GM18907 (cell line): Measurements from ENCODE around the gene SH3BP4.

ENCODE experiments used
- ATAC-seq: cut with Tn5 transposase; IDR thresholded peaks from one replicate; pipeline ENCODE4 v1.9.1; 2021; ENCODE audit warnings: mild to moderate bottlenecking, moderate library complexity; ENCODE audit not compliant: unreplicated experiment

Gene SH3BP4

DNA sequence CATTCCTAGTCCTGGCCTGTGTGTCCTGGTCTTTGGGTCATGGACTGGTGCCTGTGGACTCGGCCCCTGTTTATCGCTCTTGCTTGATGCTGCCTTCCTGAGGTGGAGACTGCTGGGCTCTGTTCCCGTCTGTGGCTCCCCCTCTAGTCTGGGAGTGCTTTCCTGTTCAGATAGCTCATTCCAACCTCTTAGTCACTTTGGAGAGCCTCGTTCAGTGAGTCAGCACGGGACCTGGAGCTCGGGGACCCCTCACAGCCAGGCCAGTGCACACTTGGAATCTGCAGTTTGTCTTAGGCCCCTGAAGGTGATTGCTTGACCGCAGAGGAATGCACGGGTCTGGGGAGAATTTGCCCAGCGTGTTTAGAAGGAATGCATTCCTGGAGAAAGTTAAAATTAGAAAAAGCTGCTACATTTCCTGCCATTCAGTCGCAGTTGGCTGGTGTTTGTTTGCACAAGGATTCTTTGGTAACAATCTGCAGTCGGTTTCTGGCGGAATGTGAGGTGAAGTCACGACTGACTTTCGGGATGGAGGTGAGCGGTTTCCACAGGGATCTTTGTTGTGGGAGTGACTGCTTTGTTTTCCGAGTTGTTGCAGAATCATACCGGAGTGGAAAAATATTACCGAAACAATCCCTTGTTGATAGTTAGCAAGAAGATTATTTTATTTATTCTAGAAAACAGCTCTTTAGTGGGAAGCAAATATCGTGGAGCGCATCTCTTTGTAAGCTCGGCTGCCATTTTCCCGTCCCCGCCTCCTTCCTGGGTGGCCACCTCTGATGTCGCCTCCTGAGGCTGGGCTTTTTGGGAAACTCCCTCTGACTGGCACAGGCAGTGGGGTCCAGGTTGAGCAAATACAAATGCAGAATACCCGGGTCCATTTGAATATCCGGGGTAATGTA is 29.6 kb downstream of the SH3BP4 start:
- ATAC-seq = no peak

DNA sequence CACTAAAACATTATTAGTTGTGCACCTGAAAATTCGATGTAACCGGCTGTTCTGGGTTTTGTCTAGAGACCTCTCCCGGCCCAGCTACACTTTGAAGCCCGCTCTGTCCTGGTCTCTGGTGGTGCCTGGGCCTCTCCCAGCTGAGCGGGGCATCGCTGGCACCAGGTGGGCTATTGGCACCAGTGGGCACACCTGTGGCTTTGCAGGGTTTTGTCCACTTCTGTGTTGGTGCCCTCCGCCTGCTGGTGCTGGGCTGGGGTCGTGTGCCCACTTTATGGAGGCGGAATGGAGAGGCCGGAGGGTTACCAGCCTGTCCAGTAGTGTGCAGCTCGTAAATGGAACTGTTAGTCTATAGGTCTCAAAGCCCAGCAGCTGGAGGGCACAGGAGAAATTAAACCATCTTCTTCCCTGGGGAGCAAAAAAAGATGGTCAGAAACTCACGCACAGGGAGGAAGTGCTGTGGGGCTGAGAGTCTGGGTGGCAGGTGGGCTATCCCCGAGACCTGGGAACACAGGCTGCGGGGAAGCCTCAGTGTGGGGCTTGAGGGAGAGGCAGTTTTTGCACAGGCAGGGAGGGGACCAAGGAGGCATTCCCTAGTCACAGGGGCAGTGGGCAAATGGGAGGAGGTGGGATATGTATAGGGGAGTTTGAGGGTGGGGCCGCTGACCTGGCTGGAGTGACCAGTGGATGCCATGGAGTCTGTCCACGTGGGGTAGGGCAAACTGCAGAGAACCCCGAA is 30.4 kb downstream of the SH3BP4 start:
- no peak for ATAC-seq

DNA sequence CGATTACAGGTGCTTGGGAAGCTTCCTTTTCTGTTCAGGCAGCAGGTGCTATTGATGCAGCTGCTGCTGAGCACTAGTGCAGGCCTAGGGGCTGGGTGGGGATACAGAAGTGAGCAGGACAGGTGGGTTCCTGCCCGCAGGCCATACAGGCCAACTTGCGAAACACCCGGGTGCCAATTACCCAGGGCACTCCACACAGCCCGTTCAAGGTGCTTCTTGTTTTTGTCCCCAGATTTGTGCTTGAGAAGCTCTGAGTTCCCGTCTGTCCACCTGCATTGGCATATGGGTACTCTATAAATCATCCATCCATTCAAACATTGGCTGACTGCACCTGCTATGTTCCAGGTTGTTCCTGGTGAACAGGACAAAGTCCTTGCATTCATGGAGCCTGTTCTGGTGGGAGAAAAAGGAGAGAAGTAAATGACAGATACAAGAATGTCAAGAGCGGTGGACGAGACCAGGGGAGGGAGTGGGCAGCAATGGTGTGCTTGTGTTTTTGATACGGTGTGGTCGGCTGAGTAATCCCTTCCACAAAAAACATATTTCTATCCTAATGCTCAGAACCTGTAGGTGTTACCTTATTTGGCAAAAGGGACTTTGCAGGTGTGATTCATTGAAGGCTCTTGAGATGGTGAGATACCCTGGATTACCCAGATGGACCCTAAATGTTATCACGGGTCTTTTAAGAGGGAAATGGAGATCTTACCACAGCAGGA is 31.4 kb downstream of the SH3BP4 start:
- no peak for ATAC-seq

DNA sequence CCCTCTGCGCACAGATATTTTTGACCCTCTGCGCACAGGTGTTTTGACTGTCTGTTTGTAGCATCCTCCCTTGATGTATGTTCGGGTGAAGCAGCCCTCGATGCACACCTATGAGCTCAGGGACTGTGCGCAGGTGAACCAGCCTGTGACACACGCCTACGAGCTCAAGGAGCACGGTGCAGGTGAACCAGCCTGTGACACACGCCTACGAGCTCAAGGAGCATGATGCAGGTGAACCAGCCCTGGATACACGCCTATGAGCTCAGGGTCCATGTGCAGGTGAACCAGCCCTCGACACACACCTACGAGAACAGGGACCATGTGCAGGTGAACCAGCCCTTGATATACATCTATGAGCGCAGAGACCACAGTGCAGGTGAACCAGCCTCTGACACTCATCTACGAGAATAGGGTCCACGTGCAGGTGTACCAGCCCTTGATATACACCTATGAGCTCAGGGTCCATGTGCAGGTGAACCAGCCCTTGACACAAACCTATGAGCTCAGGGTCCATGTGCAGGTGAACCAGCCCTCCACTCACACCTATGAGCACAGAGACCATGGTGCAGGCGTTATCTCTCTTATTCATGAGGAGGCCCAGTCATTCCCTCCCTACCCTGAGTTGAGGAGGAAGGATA is 33.9 kb downstream of the SH3BP4 start:
- no peak for ATAC-seq

DNA sequence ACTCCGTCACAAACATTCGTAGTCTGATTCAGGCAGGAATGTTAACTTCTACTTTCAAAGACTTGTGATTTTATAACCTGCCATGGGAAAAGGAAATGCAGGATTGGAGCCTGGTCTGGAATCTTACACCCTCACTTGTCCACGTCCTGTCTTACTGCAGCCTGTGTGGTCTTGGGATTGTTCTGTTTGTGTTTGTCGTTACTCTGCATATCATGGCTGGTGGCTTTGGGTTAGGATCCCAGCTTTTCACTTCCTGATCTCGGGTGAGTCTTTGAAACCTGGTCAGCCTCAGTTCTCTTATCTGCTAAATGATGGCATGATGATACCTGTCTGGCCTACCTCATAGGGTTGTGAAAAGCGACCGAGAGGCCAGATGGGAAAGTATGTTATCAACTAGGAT is 34.6 kb downstream of the SH3BP4 start:
- ATAC-seq = no peak

DNA sequence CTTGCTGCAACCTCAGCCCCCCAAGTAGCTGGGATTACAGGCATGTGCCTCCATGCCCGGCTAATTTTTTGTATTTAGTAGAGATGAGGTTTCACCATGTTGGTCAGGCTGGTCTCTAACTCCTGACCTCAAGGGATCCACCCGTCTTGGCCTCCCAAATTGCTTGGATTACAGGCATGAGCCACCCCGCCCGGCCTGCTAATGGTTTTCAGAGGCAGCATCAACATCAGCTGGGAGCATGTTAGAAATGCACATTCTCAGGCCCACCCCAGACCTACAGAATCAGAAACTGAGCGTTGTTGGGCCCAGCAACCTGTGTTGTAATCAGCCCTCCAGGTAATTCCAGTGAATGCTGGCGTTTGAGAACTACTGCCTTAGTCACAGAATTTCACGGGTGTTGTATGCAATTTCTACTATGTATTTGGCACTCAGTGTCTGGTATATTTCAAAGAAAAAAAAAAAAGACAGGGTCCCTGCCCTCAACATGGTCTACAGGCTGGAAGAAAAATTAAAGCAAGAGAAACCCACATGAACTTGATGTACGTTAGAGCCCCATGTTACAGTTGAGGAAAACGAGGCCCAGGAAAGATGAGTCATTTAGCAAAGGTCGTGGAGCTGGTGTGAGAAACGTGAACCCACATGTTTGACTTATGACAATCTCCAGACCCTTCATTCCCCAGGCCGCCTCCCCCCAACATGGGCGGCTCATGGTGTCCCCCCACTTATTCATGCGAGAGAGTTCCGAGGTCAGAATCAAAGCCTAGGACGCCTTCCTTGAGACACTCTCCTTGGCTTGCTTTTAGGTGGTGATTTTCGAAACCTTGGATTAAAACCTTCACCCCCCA is 35.3 kb downstream of the SH3BP4 start:
- ATAC-seq = no peak

DNA sequence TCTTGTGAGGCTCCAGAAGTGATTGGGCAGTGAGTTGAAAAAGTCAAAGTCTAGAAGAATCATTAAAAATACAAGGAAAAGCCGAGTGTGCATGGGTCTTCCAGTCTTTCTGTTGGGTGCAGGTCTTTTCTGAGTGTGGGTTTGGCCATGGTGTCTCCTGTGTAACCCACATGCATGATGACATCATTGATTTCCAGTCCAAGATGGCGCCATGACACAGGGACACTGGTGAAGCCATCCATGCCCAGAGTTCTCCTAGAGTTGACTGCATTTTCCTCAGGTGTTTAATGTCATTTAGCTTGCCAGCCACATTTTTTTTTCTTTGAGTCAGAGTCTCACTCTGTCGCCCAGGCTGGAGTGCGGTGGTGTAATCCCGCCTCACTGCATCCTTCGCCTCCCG is 35.9 kb downstream of the SH3BP4 start:
- ATAC-seq = no peak

DNA sequence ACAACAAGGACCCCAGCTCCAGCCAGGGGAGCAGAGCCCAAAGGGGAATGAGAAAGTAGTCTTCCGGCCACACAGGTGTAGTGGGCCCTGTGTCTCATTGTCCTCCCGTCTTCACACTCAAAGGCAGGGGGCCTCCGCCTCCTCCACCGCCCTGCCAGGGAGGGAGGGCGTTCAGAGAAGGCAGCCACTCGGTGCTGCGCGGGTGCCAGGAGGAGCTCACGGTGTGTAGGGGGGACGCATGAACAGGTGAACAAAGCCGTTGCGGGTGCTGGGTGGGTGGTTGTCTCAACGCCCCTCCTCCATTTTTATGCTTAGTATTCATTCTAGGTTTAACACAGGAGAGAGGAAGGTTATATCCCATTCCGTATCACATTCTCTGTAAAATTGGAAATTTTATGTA is 36.7 kb downstream of the SH3BP4 start:
- no peak for ATAC-seq

DNA sequence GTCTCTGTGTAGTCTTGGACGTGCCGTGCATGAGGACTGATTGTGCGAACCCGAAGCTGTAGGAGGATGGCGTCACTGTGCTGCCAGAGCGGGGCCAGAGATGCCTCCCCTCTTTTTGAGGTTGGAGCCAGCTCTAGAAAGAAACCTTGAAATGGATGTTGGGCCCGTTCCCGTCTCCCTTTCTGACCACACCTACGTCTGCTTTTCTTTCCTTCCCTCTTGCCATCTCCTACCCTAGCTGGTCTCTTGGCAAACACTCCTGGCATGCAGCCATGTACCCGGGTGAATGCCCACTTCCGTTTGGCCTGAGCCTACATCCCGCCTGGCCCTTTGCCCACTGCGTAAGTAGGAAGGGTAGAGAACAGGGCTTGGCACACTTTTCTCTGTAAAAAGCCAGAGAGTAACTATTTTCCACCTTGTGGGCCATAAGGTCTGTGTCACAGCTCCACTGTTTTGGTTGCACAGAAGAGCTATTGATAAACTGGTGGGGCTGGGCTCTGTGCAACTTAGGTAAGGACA is 37.4 kb downstream of the SH3BP4 start:
- no peak for ATAC-seq

DNA sequence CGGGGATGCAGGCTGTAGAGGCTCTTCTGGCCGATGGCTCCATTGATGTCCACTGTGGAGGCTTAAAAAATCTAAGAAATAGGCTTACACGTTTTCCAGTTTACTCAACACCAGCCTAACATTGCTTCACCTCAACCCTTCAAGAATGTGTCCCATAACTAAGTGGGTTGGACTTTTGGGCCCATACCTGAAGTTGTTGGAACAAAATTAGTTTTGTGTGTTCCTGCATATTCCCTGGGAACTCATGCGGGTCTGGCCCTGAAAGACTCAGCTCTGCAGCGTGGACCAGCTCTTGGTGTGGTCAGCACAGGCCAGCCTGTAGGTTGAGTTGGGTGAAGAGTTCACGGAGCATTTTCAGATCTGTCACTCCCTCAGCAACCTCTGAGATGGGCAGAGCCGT is 38.5 kb downstream of the SH3BP4 start:
- no peak for ATAC-seq

DNA sequence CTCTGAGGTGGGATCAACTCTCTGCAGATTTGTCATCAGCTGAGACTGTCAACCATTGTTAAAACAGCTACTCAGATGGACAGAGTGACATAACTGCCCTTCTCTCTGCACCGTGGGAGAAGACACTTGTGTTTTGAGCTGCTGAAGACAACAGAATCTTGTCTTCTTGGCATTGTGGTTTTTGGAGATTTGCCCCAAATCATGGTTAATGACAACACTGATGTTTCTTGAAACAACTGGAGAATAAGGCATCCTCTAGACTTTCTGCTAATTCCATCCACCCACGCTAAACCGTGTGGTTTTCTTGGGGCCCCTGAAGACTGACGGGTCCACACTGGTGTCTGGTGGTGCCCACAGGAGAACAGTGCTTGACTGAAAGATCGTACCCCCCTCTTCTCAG is 39.5 kb downstream of the SH3BP4 start:
- no peak for ATAC-seq

DNA sequence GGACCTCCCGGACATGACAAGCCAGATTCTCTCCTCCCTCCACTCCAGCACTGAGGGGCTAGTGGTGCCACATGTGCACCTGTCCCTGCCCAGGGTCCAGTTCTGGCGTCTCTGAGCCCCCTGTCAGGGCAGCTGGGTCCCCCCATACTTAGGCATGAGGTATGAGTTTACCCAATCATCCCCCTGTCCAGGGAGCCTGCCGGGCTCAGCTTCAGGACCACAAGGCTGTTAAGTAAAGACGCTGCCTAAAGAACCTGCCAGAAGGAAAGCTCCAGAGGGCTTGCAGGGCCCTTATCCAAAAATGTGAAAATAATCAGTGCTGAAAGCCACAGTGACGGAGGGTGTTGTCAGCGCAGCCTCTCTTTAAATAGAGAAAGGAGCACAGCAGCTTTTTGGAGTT is 40.0 kb downstream of the SH3BP4 start:
- no peak for ATAC-seq

DNA sequence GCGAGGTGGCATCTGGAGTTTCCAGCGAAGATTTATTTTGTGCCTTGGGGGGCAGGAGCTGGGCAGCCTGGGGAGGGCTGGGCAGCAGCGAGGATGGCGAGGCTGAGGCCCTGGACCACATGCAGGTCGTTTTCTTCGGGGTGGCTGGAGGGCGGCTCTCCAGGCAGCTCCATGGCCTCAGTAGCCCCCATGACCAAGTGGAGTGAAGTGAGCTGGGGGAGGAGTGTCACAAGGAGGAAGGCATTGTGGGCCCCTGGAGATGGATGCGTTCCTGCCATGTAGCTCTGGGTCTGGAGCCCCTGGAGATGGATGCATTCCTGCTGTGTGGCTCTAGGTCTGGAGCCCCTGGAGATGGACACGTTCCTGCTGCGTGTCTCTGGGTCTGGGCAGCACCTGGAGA is 40.4 kb downstream of the SH3BP4 start:
- no peak for ATAC-seq

DNA sequence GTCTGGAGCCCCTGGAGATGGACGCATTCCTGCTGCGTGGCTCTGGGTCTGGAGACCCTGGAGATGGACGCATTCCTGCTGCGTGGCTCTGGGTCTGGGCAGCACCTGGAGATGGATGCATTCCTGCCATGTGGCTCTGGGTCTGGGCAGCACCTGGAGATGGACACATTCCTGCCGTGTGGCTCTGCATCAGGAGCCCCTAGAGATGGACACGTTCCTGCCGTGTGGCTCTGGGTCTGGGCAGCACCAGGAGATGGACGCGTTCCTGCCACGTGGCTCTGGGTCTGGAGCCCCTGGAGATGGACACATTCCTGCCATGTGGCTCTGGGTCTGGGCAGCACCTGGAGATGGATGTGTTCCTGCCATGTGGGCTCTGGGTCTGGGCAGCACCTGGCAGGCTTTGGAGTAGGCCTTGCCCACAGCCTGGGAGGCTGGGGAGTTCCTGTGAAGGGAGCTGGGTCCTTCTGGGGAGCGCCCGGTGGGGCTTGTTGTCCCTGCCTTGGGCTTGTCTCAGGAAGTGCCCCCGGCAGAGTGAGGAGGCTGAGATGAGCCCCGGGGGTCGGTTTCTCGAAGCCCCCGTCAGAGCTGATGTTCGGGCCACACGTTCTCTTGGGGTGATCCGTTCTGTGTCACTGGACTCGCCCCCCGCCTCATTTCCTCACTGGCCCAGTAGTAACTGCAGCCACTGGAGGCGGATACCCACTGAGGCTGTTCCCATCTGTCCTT is 41.0 kb downstream of the SH3BP4 start:
- ATAC-seq = no peak

DNA sequence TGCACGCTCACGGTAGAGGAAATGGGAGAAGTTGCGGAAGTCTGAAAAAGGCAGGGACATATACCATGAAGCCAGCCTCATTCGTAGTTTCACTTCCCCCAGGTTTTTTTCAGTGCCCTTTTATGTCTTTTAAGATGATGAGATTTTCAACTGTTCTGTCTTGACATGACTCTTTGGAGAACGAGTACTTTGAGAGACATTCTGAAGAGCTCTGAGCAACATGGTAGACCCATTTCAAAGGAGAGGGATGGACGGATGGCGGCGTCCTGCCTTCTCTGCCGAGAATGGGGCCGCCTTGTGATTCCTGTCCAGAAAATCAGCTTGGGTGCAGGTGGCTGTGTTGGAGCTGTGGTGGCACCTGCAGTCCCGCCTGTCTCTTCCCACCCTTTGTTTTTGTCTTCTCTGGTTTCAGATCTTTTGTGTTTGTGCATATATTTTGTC is 41.7 kb downstream of the SH3BP4 start:
- ATAC-seq = no peak

DNA sequence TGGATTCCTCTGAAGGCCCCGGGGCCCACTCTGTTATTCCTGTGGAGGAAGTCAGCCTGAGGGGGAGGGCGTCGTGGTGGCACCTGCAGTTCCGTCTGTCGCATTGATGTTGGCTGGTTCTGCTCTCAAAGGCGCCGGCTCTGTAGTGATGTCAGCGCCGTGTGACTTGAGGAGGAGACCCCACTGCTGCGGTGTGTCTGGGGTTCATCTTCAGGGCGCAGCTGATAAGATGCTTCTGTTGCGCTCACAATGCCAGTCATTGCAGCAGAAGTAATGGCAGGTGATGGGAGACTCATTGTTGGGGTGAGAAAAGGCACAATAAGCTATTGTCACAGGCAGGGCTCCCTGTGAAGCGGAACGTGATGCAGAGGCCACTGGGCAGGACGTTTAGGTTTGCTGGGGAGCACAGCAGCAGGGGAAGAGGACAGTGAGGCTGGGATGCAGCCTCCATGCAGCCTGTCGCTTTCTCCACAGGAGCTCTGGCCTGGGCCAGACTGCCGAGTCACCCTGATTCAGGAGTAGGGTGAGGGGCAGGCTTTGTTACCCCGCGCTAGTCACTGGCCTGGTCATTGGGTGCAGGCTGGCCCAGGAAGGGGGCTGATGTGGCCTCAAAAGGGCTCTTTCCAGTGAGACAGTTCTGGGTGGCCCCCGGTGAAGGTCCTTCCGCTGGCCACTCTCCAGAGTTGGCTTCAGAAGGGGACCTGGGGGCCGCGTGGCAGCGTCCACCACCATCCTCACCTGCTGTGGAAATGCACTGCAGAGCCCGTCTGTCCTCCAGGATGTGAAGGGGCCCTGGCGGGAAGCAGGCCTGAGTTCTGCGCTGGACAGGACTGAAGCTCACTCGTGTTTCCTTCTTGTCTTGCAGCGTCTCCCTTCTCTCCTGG is 42.9 kb downstream of the SH3BP4 start:
- no peak for ATAC-seq

DNA sequence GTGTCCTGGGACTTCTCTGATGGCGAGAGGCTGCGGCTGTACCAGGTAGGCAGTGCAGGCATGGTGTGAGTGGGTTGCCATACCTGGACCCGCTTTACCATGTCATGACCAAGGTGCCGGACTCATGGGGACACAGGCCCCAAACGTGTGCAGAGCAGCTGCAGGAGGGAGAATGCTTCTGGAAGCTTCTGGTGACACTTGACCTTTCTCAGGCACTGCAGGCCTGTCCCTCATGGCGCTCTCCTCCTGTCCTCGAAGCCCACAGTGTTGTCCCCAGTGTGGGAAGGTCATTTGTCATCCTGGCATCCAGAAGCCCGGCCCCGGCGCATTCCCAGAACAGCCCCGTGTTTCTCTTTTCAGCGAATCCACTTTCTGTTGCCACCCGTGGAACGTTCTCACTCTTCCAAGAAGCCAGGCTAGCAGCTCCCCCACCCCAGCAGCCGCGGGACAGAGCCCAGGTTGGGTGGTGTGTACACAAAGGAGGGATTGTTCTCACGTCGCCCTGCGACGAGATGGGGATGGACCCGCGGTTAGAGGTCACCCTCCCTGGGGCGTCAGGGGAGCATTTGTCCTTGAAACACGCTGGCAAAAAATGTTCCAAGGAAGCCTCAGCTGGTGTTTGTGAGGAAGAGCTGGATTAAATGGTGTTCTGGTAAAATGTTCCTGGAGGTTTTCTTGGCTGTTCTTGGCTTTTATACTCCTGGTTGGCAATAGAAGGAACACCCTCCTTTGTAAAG is 43.7 kb downstream of the SH3BP4 start:
- no peak for ATAC-seq
